HEK293 (cell line): ENCODE measurements around the gene DPYD.

Experiments
- CTCF ChIA-PET: fragments of 350-600 bp; formaldehyde crosslinking; extraction: SDS; loops from one replicate; lab custom pipeline; 2021; ENCODE audit warnings: antibody characterized with exemption; lab: Yijun Ruan, JAX
- POLR2A ChIA-PET: fragments of 300-600 bp; formaldehyde crosslinking; extraction: SDS; loops from one replicate; lab custom pipeline; 2020; ENCODE audit warnings: antibody characterized with exemption, inconsistent platforms; lab: Yijun Ruan, JAX
- H3K27ac ChIP-seq: fragments of 200-500 bp; sonication (Bioruptor generic); 2 replicates; pipeline ENCODE4 v1.5.1; 2014; ENCODE audit warnings: low read depth, low read length, control low read depth, inconsistent platforms; ENCODE audit errors: extremely low read depth
- H3K36me3 ChIP-seq, 2 experiments: fragments of 200-500 bp in 1 of 2; sonication (Bioruptor generic) in 1 of 2; 1 replicate in 1 of 2; 2 replicates in 1 of 2; pipeline ENCODE4 v1.5.1; 2014 to 2017; ENCODE audit warnings: inconsistent platforms in 2 of 2, low read length in 2 of 2; ENCODE audit not compliant: control insufficient read depth in 2 of 2, insufficient read depth in 1 of 2
- H3K4me1 ChIP-seq: fragments of 200-500 bp; sonication (Bioruptor generic); 2 replicates; pipeline ENCODE4 v1.5.1; 2014; ENCODE audit warnings: mild to moderate bottlenecking, low read length, inconsistent platforms; ENCODE audit not compliant: control insufficient read depth, insufficient read depth
- H3K4me3 ChIP-seq: 2 replicates; pipeline ENCODE4 v1.5.1; 2011; ENCODE audit warnings: low read depth, mild to moderate bottlenecking, control low read depth, low read length, moderate library complexity
- H3K9me3 ChIP-seq: fragments of 200-500 bp; sonication (Bioruptor generic); 2 replicates; pipeline ENCODE4 v1.5.1; 2014; ENCODE audit warnings: low read depth, low read length, inconsistent platforms; ENCODE audit not compliant: control insufficient read depth, insufficient read depth
- EGR2 ChIP-seq: fragments of 450-650 bp; formaldehyde crosslinking; IDR thresholded peaks from 2 replicates; pipeline ENCODE4 v1.5.1; 2016; ENCODE audit warnings: low read depth, missing biosample characterization, missing genetic modification characterization
- GLI4 ChIP-seq: fragments of 450-650 bp; formaldehyde crosslinking; IDR thresholded peaks from 2 replicates; pipeline ENCODE4 v1.5.1; 2016; ENCODE audit warnings: missing biosample characterization, missing genetic modification characterization
- ZBTB44 ChIP-seq: fragments of 450-650 bp; IDR thresholded peaks from 2 replicates; pipeline ENCODE4 v1.5.1; 2018; ENCODE audit warnings: missing biosample characterization, mild to moderate bottlenecking, missing genetic modification characterization
- ZNF18 ChIP-seq: fragments of 450-650 bp; formaldehyde crosslinking; IDR thresholded peaks from 2 replicates; pipeline ENCODE4 v1.5.1; 2016; ENCODE audit warnings: missing biosample characterization, missing genetic modification characterization
- ZNF341 ChIP-seq: fragments of 450-650 bp; formaldehyde crosslinking; IDR thresholded peaks from 2 replicates; pipeline ENCODE4; 2016; ENCODE audit warnings: low read depth, missing biosample characterization, missing genetic modification characterization
- ZNF366 ChIP-seq: fragments of 450-650 bp; formaldehyde crosslinking; conservative IDR thresholded peaks from 2 replicates; pipeline ENCODE4 v1.5.1; 2016; ENCODE audit warnings: missing biosample characterization, missing genetic modification characterization
- ZNF37A ChIP-seq: fragments of 450-650 bp; IDR thresholded peaks from 2 replicates; pipeline ENCODE4 v1.5.1; 2018; ENCODE audit warnings: missing biosample characterization, missing genetic modification characterization
- ZNF449 ChIP-seq: fragments of 450-650 bp; formaldehyde crosslinking; IDR thresholded peaks from 2 replicates; pipeline ENCODE4 v1.5.1; 2017; ENCODE audit warnings: missing biosample characterization, mild to moderate bottlenecking, missing genetic modification characterization, moderate library complexity
- ZNF692 ChIP-seq: fragments of 450-650 bp; formaldehyde crosslinking; IDR thresholded peaks from 2 replicates; pipeline ENCODE4 v1.5.1; 2016; ENCODE audit warnings: missing biosample characterization, missing genetic modification characterization
- ZNF704 ChIP-seq: fragments of 450-650 bp; formaldehyde crosslinking; IDR thresholded peaks from 2 replicates; pipeline ENCODE4 v1.5.1; 2016; ENCODE audit warnings: missing biosample characterization, missing genetic modification characterization

The DPYD gene

GRCh38 chr1:97412166-97412565 lies 508.7 kb downstream of the DPYD start:
- Histone ChIP-seq H3K4me3 (no peak overlapping the region), H3K36me3 (no peaks in the 10 kb centered on the region), H3K4me1 (no peaks in the 10 kb centered on the region), H3K27ac (no peak overlapping the region), H3K9me3 (no peaks in the 10 kb centered on the region)
- ChIA-PET POLR2A (no interaction called here), CTCF (no interaction called here)
- TF ChIP-seq ZNF692: no peak

- Histone ChIP-seq H3K27ac (no peak overlapping the region), H3K36me3 (no peaks in the 10 kb centered on the region), H3K4me3 (no peak overlapping the region), H3K9me3 (no peaks in the 10 kb centered on the region), H3K4me1 (no peaks in the 10 kb centered on the region)
- ChIA-PET CTCF (interaction anchor here (0.6 kb wide), 1 partner anchor 68 kb away, joined by 3 read pairs; no protein-coding TSS in a partner anchor), POLR2A (no interaction called here)
- TF ChIP-seq GLI4 (tag by site-specific recombination) (no peak), ZNF37A (tag by site-specific recombination) (no peak), EGR2 (tag by site-specific recombination) (no peak), ZNF704 (no peak), ZNF18 (tag by site-specific recombination) (no peak)
Observed at GRCh38 chr1:97396463-97396862, 524.4 kb downstream of the DPYD start.

GRCh38 chr1:97392701-97393100 lies 528.1 kb downstream of the DPYD start:
- no peaks in the 10 kb centered on the region for H3K9me3 ChIP-seq
- no peak overlapping the region for H3K27ac ChIP-seq
- CTCF ChIA-PET: interaction anchor here (0.6 kb wide), 1 partner anchor 134 kb away, joined by 3 read pairs; no protein-coding TSS in a partner anchor
- no peaks in the 10 kb centered on the region for H3K4me1 ChIP-seq
- TF ChIP-seq ZNF366: no peak
- no peak for TF ChIP-seq ZBTB44
- no peak for TF ChIP-seq ZNF449 (tag by site-specific recombination)
- TF ChIP-seq ZNF341: no peak
- TF ChIP-seq GLI4 (tag by site-specific recombination): no peak
- H3K4me3 ChIP-seq: no peak overlapping the region
- no peaks in the 10 kb centered on the region for H3K36me3 ChIP-seq
- POLR2A ChIA-PET: no interaction called here
